ACC112 (cell line): ENCODE measurements around the gene SLC16A13.
A peak's percentile ranks its signal among the peaks of the same experiment; 100 is the strongest.
"Not testable (repeated sequence)": the region's sequence is repeated elsewhere in the genome, so short reads cannot be mapped to it uniquely, and the experiment has no call there.

Experiments used
- H2AFZ ChIP-seq: fragments of 200-600 bp; sonication (generic); one replicate; pipeline ENCODE4 v1.6.0; 2017; ENCODE audit warnings: antibody characterized with exemption, low read length; ENCODE audit not compliant: unreplicated experiment
- H3K27ac ChIP-seq: fragments of 200-600 bp; sonication (generic); 2 replicates; pipeline ENCODE4 v1.5.1; 2014; ENCODE audit warnings: low read depth, mild to moderate bottlenecking, antibody characterized with exemption, low read length, moderate library complexity
- H3K27me3 ChIP-seq: fragments of 200-600 bp; sonication (generic); 2 replicates; pipeline ENCODE4 v1.6.1; 2014; ENCODE audit warnings: mild to moderate bottlenecking, antibody characterized with exemption, low read length, moderate library complexity, mixed read lengths; ENCODE audit not compliant: insufficient read depth
- H3K36me3 ChIP-seq: fragments of 200-600 bp; sonication (generic); 2 replicates; pipeline ENCODE4 v1.6.1; 2016; ENCODE audit warnings: mild to moderate bottlenecking, antibody characterized with exemption, low read length, moderate library complexity, mixed read lengths; ENCODE audit not compliant: insufficient read depth
- H3K4me1 ChIP-seq: fragments of 200-600 bp; sonication (generic); one replicate; pipeline ENCODE4 v1.6.1; 2016; ENCODE audit warnings: low read length, mixed read lengths; ENCODE audit not compliant: insufficient read depth, unreplicated experiment, control insufficient read depth
- H3K4me3 ChIP-seq: fragments of 200-600 bp; sonication (generic); 2 replicates; pipeline ENCODE4 v1.5.1; 2014; ENCODE audit warnings: mild to moderate bottlenecking, low read depth, low read length
- H3K79me2 ChIP-seq: fragments of 200-600 bp; sonication (generic); one replicate; pipeline ENCODE4 v1.6.0; 2016; ENCODE audit warnings: low read length; ENCODE audit not compliant: control insufficient read depth, unreplicated experiment, insufficient read depth

SLC16A13 gene

GRCh38 chr17:7083592-7083991 is 47.8 kb downstream of the SLC16A13 start:
- Histone ChIP-seq H3K4me3 (no peak overlapping the region), H3K27me3 (peaks cover 13% of the 10 kb centered on the region), H3K27ac (peak overlapping the region; percentile 33), H2AFZ (no peak overlapping the region), H3K36me3 (no peaks in the 10 kb centered on the region), H3K79me2 (no peaks in the 10 kb centered on the region), H3K4me1 (peaks cover 8% of the 10 kb centered on the region)

GRCh38 chr17:7084088-7084487 is 48.3 kb downstream of the SLC16A13 start:
- peaks cover 8% of the 10 kb centered on the region for H3K4me1 ChIP-seq
- peak overlapping the region; percentile 33; the same call in 1 of the 2 replicates for H3K27ac ChIP-seq
- H3K36me3 ChIP-seq = no peaks in the 10 kb centered on the region
- H2AFZ ChIP-seq = no peak overlapping the region
- no peak overlapping the region for H3K4me3 ChIP-seq
- no peaks in the 10 kb centered on the region for H3K79me2 ChIP-seq
- peaks cover 13% of the 10 kb centered on the region; the same call in 1 of the 2 replicates for H3K27me3 ChIP-seq

GRCh38 chr17:7088442-7088841 is 52.6 kb downstream of the SLC16A13 start:
- not testable (repeated sequence) for H3K79me2 ChIP-seq, H3K36me3 ChIP-seq, H3K4me1 ChIP-seq, H3K27me3 ChIP-seq, H3K27ac ChIP-seq, H3K4me3 ChIP-seq, H2AFZ ChIP-seq

- peaks cover 10% of the 10 kb centered on the region for H3K27me3 ChIP-seq
- not testable (repeated sequence) for H2AFZ ChIP-seq, H3K79me2 ChIP-seq, H3K27ac ChIP-seq, H3K4me1 ChIP-seq, H3K4me3 ChIP-seq, H3K36me3 ChIP-seq
Measured at GRCh38 chr17:7089570-7089969, 53.8 kb downstream of the SLC16A13 start.
